Measurements from ENCODE around the gene CEP72. TPM values are rescaled to one million over a fixed set of nuclear protein-coding genes. Genes with fewer than 3 reads are reported as not detected.
"Not testable (repeated sequence)": the region's sequence is repeated elsewhere in the genome, so short reads cannot be mapped to it uniquely, and the experiment has no call there.

The CEP72 gene
- polyA plus RNA-seq, 1 experiment, result 1.7 TPM

GRCh38 chr5:601771-602465 is 10.2 kb upstream of the CEP72 start:
- no peak overlapping the region for H3K4me3 ChIP-seq (ENCODE audit: low read depth, low read length)
- TF ChIP-seq CTCF (IDR thresholded peaks at IDR 0.05; ENCODE audit: insufficient read depth, low read depth, low read length), result no peak
- 0 out of 2 replicates have a peak, but pooled peaks cover 7% of the 10 kb centered on the region for H3K27me3 ChIP-seq (ENCODE audit: control insufficient read depth, insufficient read depth, low read length)
- ChIA-PET CTCF (no interaction called here), POLR2A (no interaction called here)
- DNase-seq (ENCODE audit: low read depth), result no peak
- H3K36me3 ChIP-seq (ENCODE audit: control insufficient read depth, insufficient read depth, low read length), result no peaks in the 10 kb centered on the region

DNA sequence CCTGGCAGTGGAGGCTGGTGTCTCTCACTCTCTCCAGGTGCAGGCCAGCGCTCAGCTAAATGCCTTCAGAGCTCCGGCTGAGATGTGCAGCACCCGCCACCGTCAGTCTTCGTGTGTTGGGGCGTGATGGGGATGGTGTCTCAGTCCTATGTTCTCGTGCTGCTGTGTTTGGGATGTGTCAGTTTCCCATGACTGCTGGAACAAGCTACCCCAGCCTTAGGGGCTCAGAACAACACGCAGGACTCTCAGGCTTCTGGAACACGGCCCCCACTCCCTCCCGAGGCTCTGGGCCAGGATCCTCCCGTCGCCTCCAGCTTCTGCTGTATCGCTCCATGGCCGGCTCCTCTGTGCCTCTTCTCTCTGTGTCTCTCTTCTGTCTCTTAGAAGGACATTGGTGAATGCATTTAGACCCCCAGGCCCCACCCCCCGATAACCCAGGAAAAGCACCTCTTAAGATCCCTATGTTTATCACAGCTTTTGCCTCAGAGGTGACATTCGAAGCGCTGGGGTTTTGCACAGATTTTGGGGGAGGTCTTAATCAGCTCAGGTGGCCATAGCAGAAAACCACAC is 9.6 kb upstream of the CEP72 start:
- ChIA-PET CTCF (no interaction called here), POLR2A (no interaction called here)
- H3K4me3 ChIP-seq (ENCODE audit: low read depth, low read length), result no peak overlapping the region
- 0 out of 2 replicates have a peak, but pooled peaks cover 7% of the 10 kb centered on the region for H3K27me3 ChIP-seq (ENCODE audit: control insufficient read depth, insufficient read depth, low read length)
- no peaks in the 10 kb centered on the region for H3K36me3 ChIP-seq (ENCODE audit: control insufficient read depth, insufficient read depth, low read length)
- DNase-seq (ENCODE audit: low read depth), result no peak
- no peak for TF ChIP-seq CTCF (IDR thresholded peaks at IDR 0.05; ENCODE audit: insufficient read depth, low read depth, low read length)

DNA sequence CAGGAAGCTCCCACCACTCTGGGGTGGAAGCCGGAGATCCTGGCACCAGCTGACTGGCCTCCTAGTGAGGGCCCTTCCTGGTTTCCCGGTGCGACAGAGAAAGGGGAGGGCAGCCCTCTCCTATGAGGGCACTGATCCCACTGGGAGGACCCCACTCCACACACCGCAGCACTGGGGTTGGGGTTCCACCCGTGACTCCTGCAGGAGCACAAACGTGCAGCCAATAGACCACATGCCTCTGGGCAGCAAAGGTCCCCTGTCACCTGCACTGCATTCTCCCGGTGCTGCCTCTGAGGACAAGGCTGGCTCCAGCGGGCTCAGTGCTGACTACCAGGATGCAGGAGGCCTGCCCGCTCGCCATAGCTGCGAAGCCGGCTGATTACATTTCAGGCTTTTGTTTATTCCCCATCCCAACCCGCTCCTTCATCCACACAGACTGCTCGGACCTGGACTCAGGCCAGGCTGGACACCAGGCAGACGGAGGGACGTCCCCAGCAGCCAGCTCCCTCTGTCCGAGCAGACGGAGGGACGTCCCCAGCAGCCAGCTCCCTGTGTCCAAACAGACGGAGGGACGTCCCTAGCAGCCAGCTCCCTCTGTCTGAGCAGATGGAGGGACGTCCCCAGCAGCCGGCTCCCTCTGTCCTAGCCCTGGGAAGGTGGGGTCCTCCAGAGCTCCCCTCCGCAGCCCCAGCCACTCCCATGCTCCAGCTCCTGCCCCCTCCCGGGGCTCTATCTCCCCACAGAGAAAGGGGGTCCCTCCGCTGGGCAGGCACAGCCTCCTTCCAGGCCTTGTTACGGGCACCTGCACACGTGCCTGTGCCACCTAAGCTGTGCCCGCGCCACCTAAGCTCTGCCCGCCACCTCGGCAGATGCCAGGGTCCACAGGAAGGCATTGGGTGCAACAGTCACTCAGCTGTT is 8.8 kb upstream of the CEP72 start:
- Histone ChIP-seq H3K36me3 (ENCODE audit: control insufficient read depth, insufficient read depth, low read length) (no peaks in the 10 kb centered on the region), H3K4me3 (ENCODE audit: low read depth, low read length) (no peak overlapping the region), H3K27me3 (ENCODE audit: control insufficient read depth, insufficient read depth, low read length) (0 out of 2 replicates have a peak, but pooled peaks cover 5% of the 10 kb centered on the region)
- DNase-seq (ENCODE audit: low read depth), result no peak
- CTCF ChIA-PET, result no interaction called here
- no peak for TF ChIP-seq CTCF (IDR thresholded peaks at IDR 0.05; ENCODE audit: insufficient read depth, low read depth, low read length)
- POLR2A ChIA-PET, result no interaction called here

GRCh38 chr5:604391-604831 is 7.7 kb upstream of the CEP72 start:
- POLR2A ChIA-PET, result no interaction called here
- CTCF ChIA-PET, result no interaction called here
- Histone ChIP-seq H3K27me3 (ENCODE audit: control insufficient read depth, insufficient read depth, low read length) (0 out of 2 replicates have a peak, but pooled peaks cover 5% of the 10 kb centered on the region), H3K4me3 (ENCODE audit: low read depth, low read length) (no peak overlapping the region), H3K36me3 (ENCODE audit: control insufficient read depth, insufficient read depth, low read length) (no peaks in the 10 kb centered on the region)
- TF ChIP-seq CTCF (IDR thresholded peaks at IDR 0.05; ENCODE audit: insufficient read depth, low read depth, low read length), result no peak
- no peak for DNase-seq (ENCODE audit: low read depth)

DNA sequence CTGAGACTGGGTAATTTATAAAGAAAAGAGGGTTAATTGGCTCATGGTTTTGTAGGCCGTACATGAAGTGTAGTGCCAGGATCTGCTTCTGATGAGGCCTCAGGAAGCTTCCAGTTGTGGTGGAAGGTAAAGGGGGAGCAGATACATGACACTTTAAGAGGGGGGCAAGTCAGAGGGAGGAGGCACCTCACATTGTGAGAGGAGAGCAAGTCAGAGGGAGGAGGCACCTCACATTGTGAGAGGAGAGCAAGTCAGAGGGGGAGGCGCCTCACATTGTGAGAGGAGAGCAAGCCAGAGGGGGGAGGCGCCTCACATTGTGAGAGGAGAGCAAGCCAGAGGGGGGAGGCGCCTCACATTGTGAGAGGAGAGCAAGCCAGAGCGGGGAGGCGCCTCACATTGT is 7.0 kb upstream of the CEP72 start:
- DNase-seq (ENCODE audit: low read depth); H3K4me3 ChIP-seq (ENCODE audit: low read depth, low read length); CTCF ChIA-PET; H3K36me3 ChIP-seq (ENCODE audit: control insufficient read depth, insufficient read depth, low read length); H3K27me3 ChIP-seq (ENCODE audit: control insufficient read depth, insufficient read depth, low read length); POLR2A ChIA-PET: not testable (repeated sequence)
